Keratinocyte (primary cell): ENCODE data around the gene ADGRA1. TPM values are rescaled to one million over a fixed set of nuclear protein-coding genes. Genes with fewer than 3 reads are reported as not detected.

ENCODE experiments used
- DNase-seq: peaks from one replicate; pipeline ENCODE4 v3.0.0-alpha.2; 2011; ENCODE audit warnings: low read depth, missing footprints, low spot score
- FAIRE-seq: peaks from 2 replicates; lab custom pipeline; 2011; peaks lifted over from hg19 to GRCh38; lab: Jason Lieb, UNC
- H2AFZ ChIP-seq: 2 replicates; pipeline ENCODE4 v1.6.0; 2012; ENCODE audit warnings: low read length, control low read depth, inconsistent platforms; ENCODE audit not compliant: control insufficient read depth
- H3K27ac ChIP-seq: 2 replicates; pipeline ENCODE4 v1.5.1; 2011; ENCODE audit warnings: low read length; ENCODE audit not compliant: control insufficient read depth, insufficient read depth
- H3K27me3 ChIP-seq: 3 replicates; pipeline ENCODE4 v1.6.0; 2011; ENCODE audit warnings: low read length; ENCODE audit not compliant: control insufficient read depth, insufficient read depth; ENCODE audit errors: extremely low read depth
- H3K36me3 ChIP-seq, 2 experiments: 2 replicates in 1 of 2; 3 replicates in 1 of 2; pipeline ENCODE4 v1.5.1; 2011; ENCODE audit warnings: low read length in 2 of 2, mild to moderate bottlenecking in 1 of 2; ENCODE audit not compliant: control insufficient read depth in 2 of 2, insufficient read depth in 2 of 2; ENCODE audit errors: extremely low read depth in 1 of 2
- H3K4me1 ChIP-seq: 3 replicates; pipeline ENCODE4 v1.5.1; 2011; ENCODE audit warnings: low read length; ENCODE audit not compliant: control insufficient read depth, insufficient read depth; ENCODE audit errors: extremely low read depth
- H3K4me2 ChIP-seq: 3 replicates; pipeline ENCODE4 v1.6.0; 2011; ENCODE audit warnings: low read depth, low read length; ENCODE audit not compliant: control insufficient read depth, insufficient read depth; ENCODE audit errors: extremely low read depth
- H3K4me3 ChIP-seq, 3 experiments: fragments of 200-600 bp in 1 of 3; sonication (generic) in 1 of 3; 2 replicates in 2 of 3; 3 replicates in 1 of 3; pipeline ENCODE4 v1.5.1; 2011 to 2016; ENCODE audit warnings: low read length in 3 of 3, mild to moderate bottlenecking in 3 of 3, control low read depth in 2 of 3, inconsistent platforms in 1 of 3, low read depth in 1 of 3, mixed read lengths in 1 of 3, mixed run types in 1 of 3, moderate library complexity in 1 of 3; ENCODE audit not compliant: control insufficient read depth in 2 of 3, insufficient read depth in 2 of 3; ENCODE audit errors: extremely low read depth in 1 of 3
- H3K79me2 ChIP-seq: 2 replicates; pipeline ENCODE4 v1.6.0; 2012; ENCODE audit warnings: low read length; ENCODE audit not compliant: control insufficient read depth, insufficient read depth
- H3K9ac ChIP-seq: 3 replicates; pipeline ENCODE4 v1.6.0; 2011; ENCODE audit warnings: low read length; ENCODE audit not compliant: control insufficient read depth, insufficient read depth; ENCODE audit errors: extremely low read depth
- H3K9me1 ChIP-seq: 3 replicates; pipeline ENCODE4 v1.6.0; 2011; ENCODE audit warnings: low read length; ENCODE audit not compliant: control insufficient read depth, insufficient read depth; ENCODE audit errors: extremely low read depth
- H3K9me3 ChIP-seq: 2 replicates; pipeline ENCODE4 v1.5.1; 2012; ENCODE audit warnings: low read depth, low read length; ENCODE audit not compliant: control insufficient read depth
- H4K20me1 ChIP-seq: 3 replicates; pipeline ENCODE4 v1.6.0; 2011; ENCODE audit warnings: low read length; ENCODE audit not compliant: control insufficient read depth, insufficient read depth; ENCODE audit errors: extremely low read depth
- EZH2 ChIP-seq: IDR thresholded peaks from one replicate; pipeline ENCODE4 v1.6.1; 2012; ENCODE audit warnings: inconsistent platforms, mild to moderate bottlenecking, low read length, moderate library complexity
- dilution Hi-C: fragments of 300-500 bp; cut with MboI; formaldehyde crosslinking; loops from one replicate; pipeline ENCODE4 v1.7.0; 2020; ENCODE audit warnings: low sequenced_read_pairs; ENCODE audit not compliant: extremely low pct_ligation_motif_present
- polyA plus RNA-seq, 5 experiments: library from polyadenylated mRNA; depleted of rRNA in 3 of 5; stranded (reverse) in 3 of 5; stranded (forward) in 1 of 5; unstranded in 1 of 5; fragments of >200 nt; gene quantifications; 1 replicate in 1 of 5; 2 replicates in 3 of 5; 3 replicates in 1 of 5; pipeline versions ENCODE4 v1.2.1 to v1.2.3, GENCODE V29; 2011 to 2012; ENCODE audit warnings: missing spikeins in 2 of 5, low read depth in 1 of 5, low replicate concordance in 1 of 5
- TF ChIP-seq, protein P1 (sequence below), 3 experiments: IDR thresholded peaks in 1 of 3; conservative IDR thresholded peaks in 1 of 3; optimal IDR thresholded peaks in 1 of 3; 2 replicates in 2 of 3; 3 replicates in 1 of 3; pipeline versions ENCODE3 to v1.5.1; 2011; ENCODE audit warnings: low read length in 3 of 3, mild to moderate bottlenecking in 3 of 3, moderate library complexity in 2 of 3, control low read depth in 1 of 3, inconsistent platforms in 1 of 3; ENCODE audit not compliant: insufficient read depth in 2 of 3; ENCODE audit errors: extremely low read depth in 1 of 3

The ADGRA1 gene
- polyA plus RNA-seq, 1 donor (not counting 4 experiments of a cell fraction or from before 2014, with no cell fraction given), result not detected

DNA sequence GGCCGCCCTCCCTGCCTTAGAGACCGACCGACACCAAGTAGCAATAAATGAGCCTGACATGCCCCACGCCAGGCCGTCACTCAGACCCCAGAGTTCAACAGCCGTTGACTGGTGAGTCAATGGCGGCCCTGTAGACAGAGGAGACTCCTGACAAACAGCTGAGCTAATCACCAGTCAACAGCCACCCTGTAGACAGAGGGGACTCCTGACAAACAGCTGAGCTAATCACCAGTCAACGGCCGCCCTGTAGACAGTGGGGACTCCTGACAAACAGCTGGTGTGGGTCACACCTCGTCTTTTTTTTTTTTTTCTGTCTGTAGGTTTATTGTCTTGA is 55.4 kb downstream of the ADGRA1 start:
- Histone ChIP-seq H3K9ac (no peak overlapping the region), H3K4me2 (no peak overlapping the region), H3K27me3 (no peaks in the 10 kb centered on the region), H3K27ac (no peak overlapping the region), H3K9me1 (no peaks in the 10 kb centered on the region), H3K9me3 (no peaks in the 10 kb centered on the region), H2AFZ (no peak overlapping the region), H3K36me3 (no peaks in the 10 kb centered on the region), H4K20me1 (no peaks in the 10 kb centered on the region), H3K4me1 (no peaks in the 10 kb centered on the region), H3K79me2 (no peaks in the 10 kb centered on the region), H3K4me3 (no peak overlapping the region)
- FAIRE-seq (no peak), DNase-seq (no peak)
- dilution Hi-C loops, result no loop called here
- TF ChIP-seq, protein P1, sequence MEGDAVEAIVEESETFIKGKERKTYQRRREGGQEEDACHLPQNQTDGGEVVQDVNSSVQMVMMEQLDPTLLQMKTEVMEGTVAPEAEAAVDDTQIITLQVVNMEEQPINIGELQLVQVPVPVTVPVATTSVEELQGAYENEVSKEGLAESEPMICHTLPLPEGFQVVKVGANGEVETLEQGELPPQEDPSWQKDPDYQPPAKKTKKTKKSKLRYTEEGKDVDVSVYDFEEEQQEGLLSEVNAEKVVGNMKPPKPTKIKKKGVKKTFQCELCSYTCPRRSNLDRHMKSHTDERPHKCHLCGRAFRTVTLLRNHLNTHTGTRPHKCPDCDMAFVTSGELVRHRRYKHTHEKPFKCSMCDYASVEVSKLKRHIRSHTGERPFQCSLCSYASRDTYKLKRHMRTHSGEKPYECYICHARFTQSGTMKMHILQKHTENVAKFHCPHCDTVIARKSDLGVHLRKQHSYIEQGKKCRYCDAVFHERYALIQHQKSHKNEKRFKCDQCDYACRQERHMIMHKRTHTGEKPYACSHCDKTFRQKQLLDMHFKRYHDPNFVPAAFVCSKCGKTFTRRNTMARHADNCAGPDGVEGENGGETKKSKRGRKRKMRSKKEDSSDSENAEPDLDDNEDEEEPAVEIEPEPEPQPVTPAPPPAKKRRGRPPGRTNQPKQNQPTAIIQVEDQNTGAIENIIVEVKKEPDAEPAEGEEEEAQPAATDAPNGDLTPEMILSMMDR (optimal IDR thresholded peaks at IDR 0.05 in 1 of 3, IDR thresholded peaks at IDR 0.05 in 1 of 3, conservative IDR thresholded peaks at IDR 0.05 in 1 of 3; ENCODE audit: extremely low read depth in 1 of 3, insufficient read depth in 2 of 3, low read length in 3 of 3), result no peak
- no peak for TF ChIP-seq EZH2

DNA sequence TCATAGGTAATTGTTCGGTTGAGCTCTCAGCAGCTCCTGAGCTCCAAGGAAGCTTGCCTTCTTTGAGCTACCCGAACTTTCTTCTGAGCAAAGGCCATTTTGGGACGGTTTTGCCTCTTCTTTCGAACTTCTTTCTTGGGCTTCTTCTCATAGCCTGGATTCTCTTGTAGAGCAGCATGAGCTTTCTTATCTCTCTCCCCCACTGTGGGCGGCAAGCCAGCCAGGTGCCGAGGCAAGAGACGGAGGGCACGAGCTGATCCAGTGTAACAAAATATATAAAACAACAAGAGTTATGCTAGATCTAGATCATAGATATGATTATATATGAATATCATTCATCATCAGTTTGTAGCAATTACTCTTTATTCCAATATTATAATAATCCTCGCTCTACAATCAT is 55.8 kb downstream of the ADGRA1 start:
- no peak for DNase-seq
- Histone ChIP-seq H3K27ac (no peak overlapping the region), H2AFZ (no peak overlapping the region), H4K20me1 (no peaks in the 10 kb centered on the region), H3K9ac (no peak overlapping the region), H3K4me2 (no peak overlapping the region), H3K36me3 (no peaks in the 10 kb centered on the region), H3K4me3 (no peak overlapping the region), H3K4me1 (no peaks in the 10 kb centered on the region), H3K27me3 (no peaks in the 10 kb centered on the region), H3K9me3 (no peaks in the 10 kb centered on the region), H3K9me1 (no peaks in the 10 kb centered on the region), H3K79me2 (no peaks in the 10 kb centered on the region)
- TF ChIP-seq, protein P1 (optimal IDR thresholded peaks at IDR 0.05 in 1 of 3, IDR thresholded peaks at IDR 0.05 in 1 of 3, conservative IDR thresholded peaks at IDR 0.05 in 1 of 3; ENCODE audit: extremely low read depth in 1 of 3, insufficient read depth in 2 of 3, low read length in 3 of 3), result no peak
- no peak for TF ChIP-seq EZH2
- no peak for FAIRE-seq
- dilution Hi-C loops, result no loop called here
